A673 (cell line): ENCODE measurements around the gene TFDP3.

Experiments
- CTCF ChIP-seq: fragments of 300-800, 200-600 bp; sonication (generic); conservative IDR thresholded peaks from 2 replicates; pipeline ENCODE4 v1.5.1; 2017; ENCODE audit warnings: low read depth, mild to moderate bottlenecking, antibody characterized with exemption, low read length, moderate library complexity, mixed read lengths
- EZH2 ChIP-seq: fragments of 200-600 bp; sonication (generic); IDR thresholded peaks from 2 replicates; pipeline ENCODE4 v1.6.1; 2017; ENCODE audit warnings: borderline replicate concordance, low read depth, mild to moderate bottlenecking, mixed read lengths, antibody characterized with exemption, low read length; ENCODE audit not compliant: poor library complexity, severe bottlenecking

GRCh38 chrX:133175162-133175561, 43.0 kb downstream of the TFDP3 start:
- TF ChIP-seq EZH2: no peak
- no peak for TF ChIP-seq CTCF
